HEK293 (cell line): ENCODE data around the gene PRMT2.
A peak's percentile ranks its signal among the peaks of the same experiment; 100 is the strongest.

Experiments used
- BCL11A ChIP-seq: fragments of 450-650 bp; formaldehyde crosslinking; IDR thresholded peaks from 2 replicates; pipeline ENCODE4 v1.5.1; 2016; ENCODE audit warnings: low read depth, missing biosample characterization, missing genetic modification characterization
- FEZF1 ChIP-seq: fragments of 450-650 bp; formaldehyde crosslinking; IDR thresholded peaks from 2 replicates; pipeline ENCODE4 v1.5.1; 2016; ENCODE audit warnings: missing biosample characterization, missing genetic modification characterization
- GFI1B ChIP-seq: fragments of 450-650 bp; formaldehyde crosslinking; IDR thresholded peaks from 2 replicates; pipeline ENCODE4 v1.5.1; 2016; ENCODE audit warnings: missing biosample characterization, missing genetic modification characterization
- HIC1 ChIP-seq: fragments of 450-650 bp; formaldehyde crosslinking; IDR thresholded peaks from 2 replicates; pipeline ENCODE4 v1.5.1; 2016; ENCODE audit warnings: missing biosample characterization, missing genetic modification characterization
- KLF17 ChIP-seq: fragments of 450-650 bp; formaldehyde crosslinking; IDR thresholded peaks from 2 replicates; pipeline ENCODE4 v1.5.1; 2016; ENCODE audit warnings: missing biosample characterization, missing genetic modification characterization
- MZF1 ChIP-seq: fragments of 450-650 bp; formaldehyde crosslinking; IDR thresholded peaks from 2 replicates; pipeline ENCODE4 v1.5.1; 2017; ENCODE audit warnings: missing biosample characterization, missing genetic modification characterization, borderline replicate concordance
- OVOL3 ChIP-seq: fragments of 450-650 bp; formaldehyde crosslinking; IDR thresholded peaks from 2 replicates; pipeline ENCODE4 v1.5.1; 2016; ENCODE audit warnings: missing biosample characterization, missing genetic modification characterization
- PRDM6 ChIP-seq: fragments of 450-650 bp; formaldehyde crosslinking; IDR thresholded peaks from 2 replicates; pipeline ENCODE4 v1.5.1; 2017; ENCODE audit warnings: missing biosample characterization, missing genetic modification characterization
- SP7 ChIP-seq: fragments of 450-650 bp; formaldehyde crosslinking; IDR thresholded peaks from 2 replicates; pipeline ENCODE4 v1.5.1; 2016; ENCODE audit warnings: missing biosample characterization, missing genetic modification characterization
- TRIM28 ChIP-seq: IDR thresholded peaks from 2 replicates; pipeline ENCODE4 v1.6.1; 2011; ENCODE audit warnings: low read length, control low read depth, borderline replicate concordance
- TSHZ1 ChIP-seq: fragments of 450-650 bp; formaldehyde crosslinking; IDR thresholded peaks from 2 replicates; pipeline ENCODE4 v1.5.1; 2016; ENCODE audit warnings: missing biosample characterization, missing genetic modification characterization, borderline replicate concordance
- WT1 ChIP-seq: fragments of 450-650 bp; formaldehyde crosslinking; IDR thresholded peaks from 2 replicates; pipeline ENCODE4 v1.5.1; 2016; ENCODE audit warnings: missing biosample characterization, missing genetic modification characterization
- ZBTB1 ChIP-seq: fragments of 450-650 bp; formaldehyde crosslinking; IDR thresholded peaks from 2 replicates; pipeline ENCODE4 v1.5.1; 2016; ENCODE audit warnings: missing biosample characterization, missing genetic modification characterization
- ZBTB26 ChIP-seq: fragments of 450-650 bp; formaldehyde crosslinking; optimal IDR thresholded peaks from 2 replicates; pipeline ENCODE3; 2016; ENCODE audit warnings: missing biosample characterization, mild to moderate bottlenecking, missing genetic modification characterization
- ZBTB7A ChIP-seq: fragments of 450-650 bp; formaldehyde crosslinking; IDR thresholded peaks from 2 replicates; pipeline ENCODE4 v1.5.1; 2016; ENCODE audit warnings: low read depth, missing biosample characterization, missing genetic modification characterization
- ZFP37 ChIP-seq: fragments of 450-650 bp; formaldehyde crosslinking; IDR thresholded peaks from 2 replicates; pipeline ENCODE4 v1.5.1; 2016; ENCODE audit warnings: missing biosample characterization, missing genetic modification characterization
- ZFP41 ChIP-seq: fragments of 450-650 bp; formaldehyde crosslinking; IDR thresholded peaks from 2 replicates; pipeline ENCODE4 v1.5.1; 2016; ENCODE audit warnings: missing biosample characterization, missing genetic modification characterization, borderline replicate concordance
- ZNF114 ChIP-seq: fragments of 450-650 bp; formaldehyde crosslinking; IDR thresholded peaks from 2 replicates; pipeline ENCODE4 v1.5.0; 2017; ENCODE audit warnings: missing biosample characterization, missing genetic modification characterization
- ZNF133 ChIP-seq: fragments of 450-650 bp; formaldehyde crosslinking; IDR thresholded peaks from 2 replicates; pipeline ENCODE4 v1.5.1; 2016; ENCODE audit warnings: missing biosample characterization, missing genetic modification characterization
- ZNF138 ChIP-seq: fragments of 450-650 bp; formaldehyde crosslinking; IDR thresholded peaks from 2 replicates; pipeline ENCODE4 v1.5.1; 2016; ENCODE audit warnings: missing biosample characterization, missing genetic modification characterization, borderline replicate concordance
- ZNF155 ChIP-seq: fragments of 450-650 bp; formaldehyde crosslinking; IDR thresholded peaks from 2 replicates; pipeline ENCODE4 v1.5.1; 2016; ENCODE audit warnings: missing biosample characterization, missing genetic modification characterization
- ZNF18 ChIP-seq: fragments of 450-650 bp; formaldehyde crosslinking; IDR thresholded peaks from 2 replicates; pipeline ENCODE4 v1.5.1; 2016; ENCODE audit warnings: missing biosample characterization, missing genetic modification characterization
- ZNF19 ChIP-seq: fragments of 450-650 bp; formaldehyde crosslinking; IDR thresholded peaks from 2 replicates; pipeline ENCODE4; 2016; ENCODE audit warnings: missing biosample characterization, missing genetic modification characterization, low read depth
- ZNF274 ChIP-seq, 2 experiments: fragments of 200-500 bp in 1 of 2; fragments of 450-650 bp in 1 of 2; sonication (Bioruptor generic) in 1 of 2; formaldehyde crosslinking in 1 of 2; IDR thresholded peaks; 2 replicates each; pipeline versions ENCODE4 v1.5.1 to v1.6.1; 2014 to 2016; ENCODE audit warnings: borderline replicate concordance in 1 of 2, inconsistent platforms in 1 of 2, low read length in 1 of 2, missing biosample characterization in 1 of 2, missing genetic modification characterization in 1 of 2
- ZNF350 ChIP-seq: fragments of 450-650 bp; formaldehyde crosslinking; IDR thresholded peaks from 2 replicates; pipeline ENCODE4 v1.5.0; 2017; ENCODE audit warnings: missing biosample characterization, mild to moderate bottlenecking, missing genetic modification characterization
- ZNF354C ChIP-seq: fragments of 450-650 bp; formaldehyde crosslinking; IDR thresholded peaks from 2 replicates; pipeline ENCODE4 v1.5.1; 2016; ENCODE audit warnings: missing biosample characterization, missing genetic modification characterization, low read depth, borderline replicate concordance
- ZNF561 ChIP-seq: fragments of 450-650 bp; IDR thresholded peaks from 2 replicates; pipeline ENCODE4 v1.5.1; 2018; ENCODE audit warnings: missing biosample characterization, missing genetic modification characterization, borderline replicate concordance
- ZNF571 ChIP-seq: fragments of 450-650 bp; formaldehyde crosslinking; IDR thresholded peaks from 2 replicates; pipeline ENCODE4 v1.5.0; 2017; ENCODE audit warnings: missing biosample characterization, missing genetic modification characterization
- ZNF596 ChIP-seq: fragments of 450-650 bp; IDR thresholded peaks from 2 replicates; pipeline ENCODE4 v1.5.0; 2018; ENCODE audit warnings: missing biosample characterization, mild to moderate bottlenecking, missing genetic modification characterization, moderate library complexity
- ZNF621 ChIP-seq: fragments of 450-650 bp; formaldehyde crosslinking; IDR thresholded peaks from 2 replicates; pipeline ENCODE4 v1.5.1; 2017; ENCODE audit warnings: missing biosample characterization, missing genetic modification characterization
- ZNF624 ChIP-seq: fragments of 450-650 bp; formaldehyde crosslinking; IDR thresholded peaks from 2 replicates; pipeline ENCODE4 v1.5.1; 2017; ENCODE audit warnings: missing biosample characterization, missing genetic modification characterization

The PRMT2 gene

GRCh38 chr21:46634966-46635323 is 529 bp upstream of the PRMT2 start (continued):
- TF ChIP-seq KLF17 (tag by site-specific recombination), result peak; percentile 30; the same call in 1 of the 2 replicates
- TF ChIP-seq ZFP41 (tag by site-specific recombination), result no peak
- no peak for TF ChIP-seq TRIM28
- TF ChIP-seq ZNF133 (tag by site-specific recombination), result no peak
- TF ChIP-seq ZNF18, result no peak
- TF ChIP-seq FEZF1 (tag by site-specific recombination), result no peak
- TF ChIP-seq ZBTB7A (tag by site-specific recombination), result no peak
- no peak for TF ChIP-seq GFI1B
- no peak for TF ChIP-seq ZNF114
- TF ChIP-seq ZNF19 (tag by site-specific recombination), result no peak
- no peak for TF ChIP-seq ZNF350
- TF ChIP-seq ZNF155 (tag by site-specific recombination), result no peak
- TF ChIP-seq ZNF274 (IDR thresholded peaks at IDR 0.05; ENCODE audit: low read length), result no peak
- TF ChIP-seq ZNF274 (tag by site-specific recombination; IDR thresholded peaks at IDR 0.05; ENCODE audit: borderline replicate concordance), result no peak
- TF ChIP-seq ZNF138 (tag by site-specific recombination), result no peak
- TF ChIP-seq SP7, result peak; percentile 44
- no peak for TF ChIP-seq HIC1 (tag by site-specific recombination)
- 0 out of 2 replicates have a peak, but pooled peaks have one; percentile 68 for TF ChIP-seq ZBTB1 (tag by site-specific recombination)
- no peak for TF ChIP-seq MZF1 (tag by site-specific recombination)
- TF ChIP-seq ZBTB26, result no peak
- TF ChIP-seq ZNF624, result no peak
- no peak for TF ChIP-seq PRDM6 (tag by site-specific recombination)
- TF ChIP-seq ZNF561 (tag by site-specific recombination), result 0 out of 2 replicates have a peak, but pooled peaks have one; percentile 22
- no peak for TF ChIP-seq WT1 (tag by site-specific recombination)
- no peak for TF ChIP-seq ZNF596
- no peak for TF ChIP-seq ZFP37 (tag by site-specific recombination)
- no peak for TF ChIP-seq ZNF571
- no peak for TF ChIP-seq BCL11A (tag by site-specific recombination)
- no peak for TF ChIP-seq OVOL3
- TF ChIP-seq ZNF621 (tag by site-specific recombination), result no peak
- TF ChIP-seq TSHZ1, result no peak
- TF ChIP-seq ZNF354C (tag by site-specific recombination), result no peak
